Gastroesophageal sphincter (tissue), 3 donors: ENCODE results near the gene SLC26A4.

Experiments
- CTCF ChIP-seq, 4 experiments: fragments of 200-600 bp in 2 of 4; fragments of 450-650 bp in 2 of 4; sonication (generic) in 1 of 4; IDR thresholded peaks; one replicate each; pipeline ENCODE4 v1.5.1; 2017 to 2019; ENCODE audit warnings: antibody characterized with exemption in 4 of 4, mild to moderate bottlenecking in 2 of 4, moderate library complexity in 2 of 4
- EP300 ChIP-seq: sonication (generic); formaldehyde crosslinking; IDR thresholded peaks from one replicate; pipeline ENCODE4 v1.6.1; 2017; ENCODE audit warnings: antibody characterized with exemption, mild to moderate bottlenecking
- POLR2A ChIP-seq, 2 donors: fragments of 450-650 bp; IDR thresholded peaks; one replicate each; pipeline ENCODE4 v1.6.1; 2017; ENCODE audit warnings: antibody characterized with exemption in 2 of 2, mild to moderate bottlenecking in 2 of 2, moderate library complexity in 1 of 2
- POLR2AphosphoS5 ChIP-seq: sonication (generic); formaldehyde crosslinking; IDR thresholded peaks from one replicate; pipeline ENCODE4 v1.6.1; 2017; ENCODE audit warnings: antibody characterized with exemption

GRCh38 chr7:107658467-107658866 is 2.2 kb upstream of the SLC26A4 start:
- TF ChIP-seq CTCF (IDR thresholded peaks at IDR 0.05) (no peak), POLR2A (IDR thresholded peaks at IDR 0.05) (no peak), POLR2AphosphoS5 (no peak), EP300 (no peak)
